ENCODE data around the gene VTCN1. TPM values are rescaled to one million over a fixed set of nuclear protein-coding genes. Genes with fewer than 3 reads are reported as not detected.
A peak's percentile ranks its signal among the peaks of the same experiment; 100 is the strongest.
"Not testable (repeated sequence)": the region's sequence is repeated elsewhere in the genome, so short reads cannot be mapped to it uniquely, and the experiment has no call there.

Gene VTCN1
- total RNA-seq, 2 experiments from 2014 or later = not detected

DNA sequence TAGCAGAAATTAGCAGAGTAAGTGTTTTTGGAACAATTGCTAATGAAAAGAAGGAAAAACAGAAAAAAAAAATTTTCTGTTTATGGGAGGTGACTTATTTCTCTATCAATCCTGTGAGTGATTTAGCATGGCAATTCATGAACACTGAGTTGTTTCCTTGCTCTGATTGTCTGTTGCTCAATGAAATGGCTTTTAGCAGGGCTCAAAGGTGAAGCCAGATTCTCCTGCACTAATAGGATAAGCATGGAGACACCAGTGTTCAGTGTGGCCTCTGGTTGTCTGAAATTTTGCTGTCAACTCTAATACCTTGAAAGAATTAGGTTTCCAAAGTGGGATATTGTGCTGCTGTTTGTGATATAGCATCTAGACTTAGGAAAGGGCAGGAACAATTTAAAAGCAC, 105.0 kb downstream of the VTCN1 start:
- peaks cover 62% of the 10 kb centered on the region for H3K36me3 ChIP-seq (ENCODE audit: insufficient read depth, low read length)
- H3K27ac ChIP-seq (ENCODE audit: low read depth, low read length, poor library complexity, severe bottlenecking) = no peak overlapping the region
- H3K79me2 ChIP-seq (ENCODE audit: insufficient read depth, low read depth, low read length) = no peaks in the 10 kb centered on the region
- no TSS peak for BruUV-seq (replicated peaks)
- H3K9me2 ChIP-seq (ENCODE audit: insufficient read depth, low read length) = no peaks in the 10 kb centered on the region
- ChIA-PET POLR2A (no interaction called here), CTCF (ENCODE audit: unreplicated experiment) (no interaction called here)
- TF ChIP-seq, protein P1, sequence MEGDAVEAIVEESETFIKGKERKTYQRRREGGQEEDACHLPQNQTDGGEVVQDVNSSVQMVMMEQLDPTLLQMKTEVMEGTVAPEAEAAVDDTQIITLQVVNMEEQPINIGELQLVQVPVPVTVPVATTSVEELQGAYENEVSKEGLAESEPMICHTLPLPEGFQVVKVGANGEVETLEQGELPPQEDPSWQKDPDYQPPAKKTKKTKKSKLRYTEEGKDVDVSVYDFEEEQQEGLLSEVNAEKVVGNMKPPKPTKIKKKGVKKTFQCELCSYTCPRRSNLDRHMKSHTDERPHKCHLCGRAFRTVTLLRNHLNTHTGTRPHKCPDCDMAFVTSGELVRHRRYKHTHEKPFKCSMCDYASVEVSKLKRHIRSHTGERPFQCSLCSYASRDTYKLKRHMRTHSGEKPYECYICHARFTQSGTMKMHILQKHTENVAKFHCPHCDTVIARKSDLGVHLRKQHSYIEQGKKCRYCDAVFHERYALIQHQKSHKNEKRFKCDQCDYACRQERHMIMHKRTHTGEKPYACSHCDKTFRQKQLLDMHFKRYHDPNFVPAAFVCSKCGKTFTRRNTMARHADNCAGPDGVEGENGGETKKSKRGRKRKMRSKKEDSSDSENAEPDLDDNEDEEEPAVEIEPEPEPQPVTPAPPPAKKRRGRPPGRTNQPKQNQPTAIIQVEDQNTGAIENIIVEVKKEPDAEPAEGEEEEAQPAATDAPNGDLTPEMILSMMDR (conservative IDR thresholded peaks at IDR 0.05; ENCODE audit: low read length) = no peak
- TF ChIP-seq EZH2phosphoT487 (IDR thresholded peaks at IDR 0.05; ENCODE audit: borderline replicate concordance, low read depth, low read length) = no peak
- H3K9me3 ChIP-seq (ENCODE audit: low read length) = no peaks in the 10 kb centered on the region
- no peak overlapping the region for H3K4me3 ChIP-seq (ENCODE audit: low read depth, low read length, poor library complexity, severe bottlenecking)
- no peaks in the 10 kb centered on the region for H4K20me1 ChIP-seq (ENCODE audit: insufficient read depth, low read length)
- H2AFZ ChIP-seq (ENCODE audit: low read length) = no peak overlapping the region
- H3K4me2 ChIP-seq (ENCODE audit: low read length) = no peak overlapping the region
- intact Hi-C loops (cut with micrococcal nuclease; ENCODE audit: unreplicated experiment) = no loop called here
- H3K4me1 ChIP-seq (ENCODE audit: insufficient read depth, low read length, poor library complexity, severe bottlenecking) = no peaks in the 10 kb centered on the region
- DNase-seq (ENCODE audit: low spot score) = no peak

DNA sequence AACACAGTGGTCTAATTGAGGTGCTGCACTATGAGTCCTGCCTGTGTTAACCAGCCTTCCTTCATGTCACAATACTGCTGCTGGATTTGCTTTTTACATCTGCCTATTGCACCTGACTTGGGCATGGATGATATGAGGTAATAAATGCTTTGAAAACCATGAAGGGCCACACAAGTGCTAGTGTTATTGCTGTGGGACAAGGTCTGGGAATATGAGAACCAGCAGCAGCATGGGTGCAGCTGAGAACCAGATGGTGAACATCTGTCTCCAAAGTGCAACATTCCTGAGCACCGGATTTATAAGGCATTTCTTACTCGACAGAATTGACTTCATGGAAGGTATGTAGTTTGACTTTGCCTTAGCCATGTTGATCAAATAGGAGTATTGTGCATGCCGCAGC, 105.7 kb downstream of the VTCN1 start:
- intact Hi-C loops (cut with micrococcal nuclease; ENCODE audit: unreplicated experiment) = no loop called here
- Histone ChIP-seq H3K9me3 (ENCODE audit: low read length) (no peaks in the 10 kb centered on the region), H3K4me2 (ENCODE audit: low read length) (no peak overlapping the region), H3K4me1 (ENCODE audit: insufficient read depth, low read length, poor library complexity, severe bottlenecking) (no peaks in the 10 kb centered on the region), H2AFZ (ENCODE audit: low read length) (no peak overlapping the region), H3K9me2 (ENCODE audit: insufficient read depth, low read length) (no peaks in the 10 kb centered on the region), H3K27ac (ENCODE audit: low read depth, low read length, poor library complexity, severe bottlenecking) (no peak overlapping the region), H3K36me3 (ENCODE audit: insufficient read depth, low read length) (peaks cover 70% of the 10 kb centered on the region), H3K4me3 (ENCODE audit: low read depth, low read length, poor library complexity, severe bottlenecking) (no peak overlapping the region), H4K20me1 (ENCODE audit: insufficient read depth, low read length) (no peaks in the 10 kb centered on the region), H3K79me2 (ENCODE audit: insufficient read depth, low read depth, low read length) (no peaks in the 10 kb centered on the region)
- no TSS peak for BruUV-seq (replicated peaks)
- TF ChIP-seq EZH2phosphoT487 (IDR thresholded peaks at IDR 0.05; ENCODE audit: borderline replicate concordance, low read depth, low read length) = no peak
- TF ChIP-seq, protein P1 (conservative IDR thresholded peaks at IDR 0.05; ENCODE audit: low read length) = no peak
- POLR2A ChIA-PET = no interaction called here
- CTCF ChIA-PET (ENCODE audit: unreplicated experiment) = no interaction called here
- DNase-seq (ENCODE audit: low spot score) = no peak

DNA sequence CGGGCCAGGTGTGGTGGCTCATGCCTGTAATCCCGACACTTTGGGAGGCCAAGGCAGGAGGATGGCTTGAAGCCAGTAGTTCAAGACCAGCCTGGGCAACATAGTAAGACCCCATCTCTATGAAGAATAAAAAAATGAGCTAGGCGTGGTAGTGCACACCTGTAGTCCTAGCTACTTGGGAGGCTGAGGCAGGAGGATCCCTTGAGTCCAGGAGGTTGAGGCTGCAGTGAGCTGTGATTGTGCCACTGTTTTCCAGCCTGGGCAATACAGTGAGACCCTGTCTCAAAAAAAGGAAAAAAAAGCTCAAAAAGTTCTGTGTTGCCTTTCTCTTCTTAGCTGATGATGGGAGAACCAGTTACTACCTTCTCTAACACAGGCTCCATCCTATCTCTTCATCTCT, 108.9 kb downstream of the VTCN1 start:
- H3K36me3 ChIP-seq (ENCODE audit: insufficient read depth, low read length) = peaks cover 93% of the 10 kb centered on the region
- H3K4me1 ChIP-seq (ENCODE audit: insufficient read depth, low read length, poor library complexity, severe bottlenecking); H4K20me1 ChIP-seq (ENCODE audit: insufficient read depth, low read length); H3K4me3 ChIP-seq (ENCODE audit: low read depth, low read length, poor library complexity, severe bottlenecking); H3K9me3 ChIP-seq (ENCODE audit: low read length); H3K4me2 ChIP-seq (ENCODE audit: low read length); H3K9me2 ChIP-seq (ENCODE audit: insufficient read depth, low read length); H3K27ac ChIP-seq (ENCODE audit: low read depth, low read length, poor library complexity, severe bottlenecking); H2AFZ ChIP-seq (ENCODE audit: low read length); DNase-seq (ENCODE audit: low spot score); intact Hi-C loops (cut with micrococcal nuclease; ENCODE audit: unreplicated experiment); H3K79me2 ChIP-seq (ENCODE audit: insufficient read depth, low read depth, low read length); CTCF ChIA-PET (ENCODE audit: unreplicated experiment): not testable (repeated sequence)
- TSS peak; percentile 32 for BruUV-seq (replicated peaks)
- POLR2A ChIA-PET = interaction anchor here (0.6 kb wide), 1 partner anchor 260 kb away, joined by 3 read pairs; no protein-coding TSS in a partner anchor
